Activated T-cell treated with anti-CD3 and anti-CD28 coated beads, Interleukin-2, amount 50 U/mL, for 24 hours (primary cell): ENCODE data around the gene IKBKG.
"Not testable (repeated sequence)": the region's sequence is repeated elsewhere in the genome, so short reads cannot be mapped to it uniquely, and the experiment has no call there.

Experiments used
- DNase-seq: peaks from one replicate; pipeline ENCODE4 v3.0.0-alpha.2; 2020
- H3K27ac Mint-ChIP-seq: 2 replicates; pipeline ENCODE4 v1.8.0; 2020; ENCODE audit warnings: mild to moderate bottlenecking, mixed read lengths
- H3K27me3 Mint-ChIP-seq: 2 replicates; pipeline ENCODE4 v1.8.0; 2020; ENCODE audit warnings: mixed read lengths
- H3K36me3 Mint-ChIP-seq: 2 replicates; pipeline ENCODE4 v1.8.0; 2020; ENCODE audit warnings: low read depth, mixed read lengths
- H3K4me1 Mint-ChIP-seq: 2 replicates; pipeline ENCODE4 v1.8.0; 2020; ENCODE audit warnings: low read depth, mixed read lengths
- H3K4me3 Mint-ChIP-seq: 2 replicates; pipeline ENCODE4 v1.8.0; 2020; ENCODE audit warnings: mild to moderate bottlenecking, moderate library complexity, mixed read lengths
- H3K9me3 Mint-ChIP-seq: 2 replicates; pipeline ENCODE4 v1.8.0; 2020; ENCODE audit warnings: mixed read lengths

The IKBKG gene

GRCh38 chrX:154562295-154562694 is 14.9 kb downstream of the IKBKG start:
- not testable (repeated sequence) for H3K36me3 Mint-ChIP-seq, H3K4me3 Mint-ChIP-seq, DNase-seq, H3K27ac Mint-ChIP-seq, H3K9me3 Mint-ChIP-seq, H3K27me3 Mint-ChIP-seq, H3K4me1 Mint-ChIP-seq

GRCh38 chrX:154570361-154570760 is 22.9 kb downstream of the IKBKG start:
- H3K27me3 Mint-ChIP-seq, DNase-seq, H3K27ac Mint-ChIP-seq, H3K4me1 Mint-ChIP-seq, H3K9me3 Mint-ChIP-seq, H3K4me3 Mint-ChIP-seq, H3K36me3 Mint-ChIP-seq: not testable (repeated sequence)

- H3K27me3 Mint-ChIP-seq, DNase-seq, H3K9me3 Mint-ChIP-seq, H3K4me1 Mint-ChIP-seq, H3K4me3 Mint-ChIP-seq, H3K27ac Mint-ChIP-seq, H3K36me3 Mint-ChIP-seq: not testable (repeated sequence)
Observed at GRCh38 chrX:154573061-154573460, 25.6 kb downstream of the IKBKG start.

- not testable (repeated sequence) for H3K4me1 Mint-ChIP-seq, H3K36me3 Mint-ChIP-seq, H3K9me3 Mint-ChIP-seq, H3K27ac Mint-ChIP-seq, DNase-seq, H3K27me3 Mint-ChIP-seq, H3K4me3 Mint-ChIP-seq
Observed at GRCh38 chrX:154575076-154575475, 27.7 kb downstream of the IKBKG start.

GRCh38 chrX:154582994-154583393 is 35.6 kb downstream of the IKBKG start:
- DNase-seq, H3K4me1 Mint-ChIP-seq, H3K4me3 Mint-ChIP-seq, H3K27me3 Mint-ChIP-seq, H3K36me3 Mint-ChIP-seq, H3K9me3 Mint-ChIP-seq, H3K27ac Mint-ChIP-seq: not testable (repeated sequence)

GRCh38 chrX:154584585-154585183 is 37.3 kb downstream of the IKBKG start, which contains the start of gene CTAG1A:
Gene CTAG1A (plus strand): TSS chrX:154585133. CDS start chrX:154585207, 74 bp downstream.
- not testable (repeated sequence) for H3K27ac Mint-ChIP-seq, H3K4me1 Mint-ChIP-seq, H3K36me3 Mint-ChIP-seq, DNase-seq, H3K9me3 Mint-ChIP-seq, H3K4me3 Mint-ChIP-seq, H3K27me3 Mint-ChIP-seq

- H3K27ac Mint-ChIP-seq, H3K4me3 Mint-ChIP-seq, DNase-seq, H3K36me3 Mint-ChIP-seq, H3K4me1 Mint-ChIP-seq, H3K9me3 Mint-ChIP-seq: not testable (repeated sequence)
- peaks cover 21% of the 10 kb centered on the region for H3K27me3 Mint-ChIP-seq
Observed at GRCh38 chrX:154590415-154590814, 43.0 kb downstream of the IKBKG start.

- no peak overlapping the region for H3K4me3 Mint-ChIP-seq
- H3K9me3 Mint-ChIP-seq = no peaks in the 10 kb centered on the region
- DNase-seq = no peak
- no peaks in the 10 kb centered on the region for H3K4me1 Mint-ChIP-seq
- peaks cover 28% of the 10 kb centered on the region for H3K27me3 Mint-ChIP-seq
- no peak overlapping the region for H3K27ac Mint-ChIP-seq
- H3K36me3 Mint-ChIP-seq = no peaks in the 10 kb centered on the region
Observed at GRCh38 chrX:154592505-154592904, 45.1 kb downstream of the IKBKG start.

GRCh38 chrX:154593201-154593600 is 45.8 kb downstream of the IKBKG start:
- H3K27me3 Mint-ChIP-seq = peaks cover 33% of the 10 kb centered on the region
- H3K36me3 Mint-ChIP-seq = no peaks in the 10 kb centered on the region
- no peak overlapping the region for H3K4me3 Mint-ChIP-seq
- no peak overlapping the region for H3K27ac Mint-ChIP-seq
- DNase-seq = no peak
- H3K4me1 Mint-ChIP-seq = no peaks in the 10 kb centered on the region
- no peaks in the 10 kb centered on the region for H3K9me3 Mint-ChIP-seq

GRCh38 chrX:154594491-154594890 is 47.1 kb downstream of the IKBKG start:
- no peak for DNase-seq
- Mint-ChIP-seq H3K36me3 (no peaks in the 10 kb centered on the region), H3K9me3 (no peaks in the 10 kb centered on the region), H3K4me1 (no peaks in the 10 kb centered on the region), H3K4me3 (no peak overlapping the region), H3K27ac (no peak overlapping the region), H3K27me3 (peaks cover 38% of the 10 kb centered on the region)

GRCh38 chrX:154595559-154596249 is 48.3 kb downstream of the IKBKG start:
- no peak overlapping the region for H3K4me3 Mint-ChIP-seq
- DNase-seq = no peak
- peaks cover 5% of the 10 kb centered on the region for H3K4me1 Mint-ChIP-seq
- H3K27ac Mint-ChIP-seq = no peak overlapping the region
- H3K9me3 Mint-ChIP-seq = no peaks in the 10 kb centered on the region
- H3K27me3 Mint-ChIP-seq = peaks cover 46% of the 10 kb centered on the region
- H3K36me3 Mint-ChIP-seq = no peaks in the 10 kb centered on the region

- Mint-ChIP-seq H3K36me3 (no peaks in the 10 kb centered on the region), H3K27ac (no peak overlapping the region), H3K9me3 (no peaks in the 10 kb centered on the region), H3K4me3 (no peak overlapping the region), H3K27me3 (peaks cover 46% of the 10 kb centered on the region), H3K4me1 (peaks cover 5% of the 10 kb centered on the region)
- no peak for DNase-seq
Observed at GRCh38 chrX:154596290-154596929, 49.0 kb downstream of the IKBKG start.

- Mint-ChIP-seq H3K36me3 (no peaks in the 10 kb centered on the region), H3K4me3 (no peak overlapping the region)
Observed at GRCh38 chrX:154597221-154597620, 49.8 kb downstream of the IKBKG start.

GRCh38 chrX:154598656-154599055 is 51.2 kb downstream of the IKBKG start:
- H3K4me1 Mint-ChIP-seq = peaks cover 5% of the 10 kb centered on the region
- H3K27ac Mint-ChIP-seq = no peak overlapping the region
- H3K4me3 Mint-ChIP-seq = no peak overlapping the region
- no peaks in the 10 kb centered on the region for H3K36me3 Mint-ChIP-seq
- peaks cover 41% of the 10 kb centered on the region for H3K27me3 Mint-ChIP-seq
- no peak for DNase-seq
- no peaks in the 10 kb centered on the region for H3K9me3 Mint-ChIP-seq

More at GRCh38 chrX:154597221-154597620, 49.8 kb downstream of the IKBKG start:
- Mint-ChIP-seq H3K4me1 (peaks cover 5% of the 10 kb centered on the region), H3K9me3 (no peaks in the 10 kb centered on the region), H3K27me3 (peaks cover 45% of the 10 kb centered on the region), H3K27ac (no peak overlapping the region)
- DNase-seq = no peak

GRCh38 chrX:154599531-154599930 is 52.1 kb downstream of the IKBKG start:
- Mint-ChIP-seq H3K27ac (no peak overlapping the region), H3K27me3 (peaks cover 37% of the 10 kb centered on the region), H3K4me1 (peaks cover 5% of the 10 kb centered on the region), H3K9me3 (no peaks in the 10 kb centered on the region), H3K4me3 (no peak overlapping the region), H3K36me3 (no peaks in the 10 kb centered on the region)
- DNase-seq = no peak
